SK-N-SH (cell line): ENCODE data around the gene PARP12. TPM values are rescaled to one million over a fixed set of nuclear protein-coding genes. Genes with fewer than 3 reads are reported as not detected.

ENCODE experiments used
- CTCF ChIA-PET: fragments of 300-600, 350-600 bp; formaldehyde crosslinking; extraction: SDS; loops from one replicate; lab custom pipeline; 2021; lab: Yijun Ruan, JAX
- POLR2A ChIA-PET: fragments of 350-600 bp; sonication (Branson Sonifier 250); formaldehyde crosslinking; extraction: SDS; loops from one replicate; lab custom pipeline; 2020; ENCODE audit warnings: antibody characterized with exemption, inconsistent platforms; lab: Yijun Ruan, JAX
- DNase-seq: peaks from one replicate; pipeline ENCODE4 v3.0.0; 2012
- H2AFZ ChIP-seq: fragments of 200-600 bp; sonication (generic); 2 replicates; pipeline ENCODE4 v1.8.1; 2016; ENCODE audit warnings: antibody characterized with exemption, mild to moderate bottlenecking, low read depth
- H3F3A ChIP-seq: fragments of 200-600 bp; sonication (generic); replicated peaks from 2 replicates; pipeline ENCODE3; 2016; ENCODE audit warnings: antibody characterized with exemption, mild to moderate bottlenecking; ENCODE audit not compliant: insufficient read depth
- H3K27ac ChIP-seq, 2 experiments: fragments of 200-500 bp in 1 of 2; fragments of 200-600 bp in 1 of 2; sonication (Bioruptor generic) in 1 of 2; sonication (generic), shearing (Covaris generic) in 1 of 2; 2 replicates each; pipeline versions ENCODE4 v1.5.1 to v1.6.1; 2014 to 2016; ENCODE audit warnings: low read depth in 2 of 2, inconsistent platforms in 1 of 2, low read length in 1 of 2, mild to moderate bottlenecking in 1 of 2, mixed read lengths in 1 of 2
- H3K27me3 ChIP-seq: fragments of 200-600 bp; sonication (generic), shearing (Covaris generic); 2 replicates; pipeline ENCODE4 v1.6.1; 2016; ENCODE audit warnings: mixed run types; ENCODE audit not compliant: insufficient read depth
- H3K36me3 ChIP-seq, 2 experiments: fragments of 200-500 bp in 1 of 2; fragments of 200-600 bp in 1 of 2; sonication (Bioruptor generic) in 1 of 2; sonication (generic) in 1 of 2; replicated peaks in 1 of 2; 2 replicates each; pipeline versions ENCODE3 to v1.5.1; 2014 to 2016; ENCODE audit warnings: low read length in 1 of 2, mild to moderate bottlenecking in 1 of 2; ENCODE audit not compliant: insufficient read depth in 2 of 2, control insufficient read depth in 1 of 2
- H3K4me1 ChIP-seq, 2 experiments: fragments of 200-500 bp in 1 of 2; fragments of 200-600 bp in 1 of 2; sonication (Bioruptor generic) in 1 of 2; sonication (generic), shearing (Covaris generic) in 1 of 2; 2 replicates each; pipeline versions ENCODE4 v1.5.1 to v1.6.1; 2014 to 2016; ENCODE audit warnings: low read depth in 1 of 2, low read length in 1 of 2, mixed run types in 1 of 2; ENCODE audit not compliant: insufficient read depth in 2 of 2, control insufficient read depth in 1 of 2
- H3K4me2 ChIP-seq: fragments of 200-600 bp; sonication (generic), shearing (Covaris generic); 2 replicates; pipeline ENCODE4 v1.6.1; 2017; ENCODE audit warnings: mixed run types
- H3K4me3 ChIP-seq, 2 experiments: fragments of 200-500 bp in 1 of 2; fragments of 200-600 bp in 1 of 2; sonication (Bioruptor generic) in 1 of 2; sonication (generic), shearing (Covaris generic) in 1 of 2; 2 replicates each; pipeline versions ENCODE4 v1.5.1 to v1.8.1; 2014 to 2016; ENCODE audit warnings: low read depth in 2 of 2, inconsistent platforms in 1 of 2, low read length in 1 of 2, mild to moderate bottlenecking in 1 of 2, mixed read lengths in 1 of 2, moderate library complexity in 1 of 2
- H3K79me2 ChIP-seq: fragments of 200-600 bp; sonication (generic); 2 replicates; pipeline ENCODE4 v1.8.1; 2017; ENCODE audit warnings: mild to moderate bottlenecking; ENCODE audit not compliant: insufficient read depth
- H3K9ac ChIP-seq: fragments of 200-600 bp; sonication (generic); 2 replicates; pipeline ENCODE4 v1.6.1; 2017; ENCODE audit warnings: mixed run types
- H3K9me2 ChIP-seq: fragments of 200-600 bp; sonication (generic); 2 replicates; pipeline ENCODE4 v1.6.1; 2017; ENCODE audit warnings: mixed run types
- H3K9me3 ChIP-seq: fragments of 200-600 bp; sonication (generic); 2 replicates; pipeline ENCODE4 v1.6.1; 2017; ENCODE audit warnings: mixed run types, mild to moderate bottlenecking, moderate library complexity
- H4K20me1 ChIP-seq: fragments of 200-600 bp; sonication (generic); 2 replicates; pipeline ENCODE4 v1.6.1; 2017; ENCODE audit warnings: mild to moderate bottlenecking, mixed run types; ENCODE audit not compliant: insufficient read depth
- ELF1 ChIP-seq: IDR thresholded peaks from 2 replicates; pipeline ENCODE4 v1.4.0; 2012
- FOSL2 ChIP-seq: IDR thresholded peaks from 2 replicates; pipeline ENCODE4 v1.4.0; 2012; ENCODE audit warnings: low read depth, mild to moderate bottlenecking, moderate library complexity, borderline replicate concordance
- GABPA ChIP-seq: IDR thresholded peaks from 2 replicates; pipeline ENCODE4 v1.4.0; 2012; ENCODE audit warnings: low read depth, mild to moderate bottlenecking
- MEF2A ChIP-seq: IDR thresholded peaks from 2 replicates; pipeline ENCODE4 v1.4.0; 2012; ENCODE audit warnings: low read depth, borderline replicate concordance
- NFIC ChIP-seq: IDR thresholded peaks from 2 replicates; pipeline ENCODE4 v1.4.0; 2012; ENCODE audit warnings: borderline replicate concordance
- RAD21 ChIP-seq: IDR thresholded peaks from 2 replicates; pipeline ENCODE4 v1.6.1; 2012; ENCODE audit warnings: mild to moderate bottlenecking, low read length
- RCOR1 ChIP-seq: fragments of 150-350 bp; IDR thresholded peaks from 2 replicates; pipeline ENCODE4 v1.6.1; 2017; ENCODE audit warnings: antibody characterized with exemption, low read length
- RFX5 ChIP-seq: IDR thresholded peaks from 2 replicates; pipeline ENCODE4 v1.6.1; 2012; ENCODE audit warnings: mild to moderate bottlenecking, improper control_type of control experiment, low read length
- TEAD4 ChIP-seq: IDR thresholded peaks from 2 replicates; pipeline ENCODE4 v1.4.0; 2012; ENCODE audit warnings: mild to moderate bottlenecking, borderline replicate concordance; ENCODE audit not compliant: insufficient read depth
- WGBS: methylation state at CpG from one replicate; pipeline ENCODE4 v1.1.6; 2017; ENCODE audit warnings: low lambda C conversion rate; 5-methylcytosine and 5-hydroxymethylcytosine counted together
- polyA plus RNA-seq, 3 experiments: library from polyadenylated mRNA; depleted of rRNA; stranded (reverse); fragments of >200 nt; gene quantifications; 2 replicates each; pipeline ENCODE4 v1.2.3, GENCODE V29; 2012
- TF ChIP-seq, protein P1 (sequence below): IDR thresholded peaks from 2 replicates; pipeline ENCODE4 v1.4.0; 2012; ENCODE audit warnings: low read depth, borderline replicate concordance
- TF ChIP-seq, protein P2 (sequence below): fragments of 150-350 bp; IDR thresholded peaks from 2 replicates; pipeline ENCODE4 v1.6.1; 2016; ENCODE audit warnings: mild to moderate bottlenecking, low read depth, low read length
- TF ChIP-seq, protein P3 (sequence below): fragments of 200-600 bp; sonication (generic); IDR thresholded peaks from 2 replicates; pipeline ENCODE4 v1.6.1; 2017; ENCODE audit warnings: antibody characterized with exemption, mild to moderate bottlenecking, moderate library complexity

PARP12 gene
- polyA plus RNA-seq, 1 of the 3 experiments (the other 2 are of a cell fraction): 17.7 TPM

DNA sequence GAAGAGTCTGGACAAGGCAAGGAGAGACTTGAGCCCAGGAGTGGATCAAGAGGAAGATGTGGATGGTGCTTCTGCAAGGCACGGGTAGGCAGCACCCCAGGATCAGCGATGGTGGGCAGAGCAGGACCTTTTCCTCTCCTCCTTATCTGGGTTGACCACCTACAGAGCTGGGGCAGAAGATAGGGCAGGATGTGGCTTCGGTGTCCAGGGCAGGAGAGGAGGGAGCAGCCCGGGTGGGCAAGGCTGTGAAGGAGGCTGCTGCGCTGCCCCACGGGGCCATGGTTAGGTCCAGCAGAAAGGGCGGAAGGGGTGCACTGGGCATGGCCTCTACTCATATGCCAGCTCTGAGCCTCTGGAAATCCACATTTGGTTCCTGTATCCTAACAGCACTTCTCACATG, 20.0 kb upstream of the PARP12 start (continued):
- no peak for TF ChIP-seq RAD21
- TF ChIP-seq NFIC: no peak

DNA sequence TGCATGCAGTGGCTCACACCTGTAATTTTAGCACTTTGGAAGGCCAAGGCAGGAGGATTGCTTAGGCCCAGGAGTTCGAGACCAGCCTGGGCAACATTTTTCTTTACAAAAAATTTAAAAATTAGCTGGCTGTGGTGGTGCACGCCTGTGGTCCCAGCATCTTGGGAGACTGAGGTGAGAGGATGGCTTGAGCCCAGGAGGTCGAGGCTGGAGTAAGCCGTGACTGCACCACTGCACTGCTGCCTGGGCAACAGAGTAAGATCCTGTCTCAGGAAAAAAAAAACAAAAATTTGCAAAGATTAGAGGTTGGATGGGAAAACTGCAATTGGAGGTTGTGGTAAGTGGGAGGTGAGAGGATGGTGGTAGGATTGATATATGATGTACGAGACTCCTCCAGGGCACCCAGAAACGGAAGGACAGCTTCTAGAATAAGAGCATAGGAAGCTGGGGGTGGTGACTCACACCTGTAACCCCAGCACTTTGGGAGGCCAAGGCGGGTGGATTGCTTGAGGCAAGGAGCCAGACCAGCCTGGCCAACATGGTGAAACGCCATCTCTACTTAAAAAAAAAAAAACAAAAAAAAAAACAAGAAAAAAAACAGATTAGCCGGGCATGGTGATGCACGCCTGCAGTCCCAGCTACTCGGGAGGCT, 19.1 kb upstream of the PARP12 start:
- H3K27ac ChIP-seq: no peak overlapping the region
- no peak for DNase-seq
- H3K4me3 ChIP-seq: no peak overlapping the region
- H3K79me2 ChIP-seq: no peaks in the 10 kb centered on the region
- peaks cover 4% of the 10 kb centered on the region for H3F3A ChIP-seq
- no peaks in the 10 kb centered on the region for H3K9me3 ChIP-seq
- H3K4me1 ChIP-seq: peaks cover 0 to 30% of the 10 kb centered on the region in 2 experiments; a peak in 2 of 4 replicates
- 85% methylated on average over 11 of the region's 11 CpGs for WGBS
- no peak overlapping the region for H2AFZ ChIP-seq
- no peaks in the 10 kb centered on the region for H3K27me3 ChIP-seq
- POLR2A ChIA-PET: interaction anchor here (1.3 kb wide), 1 partner anchor 19 kb away, joined by 4 read pairs; the partner anchor contains the start of gene PARP12
- H3K36me3 ChIP-seq: no peaks in the 10 kb centered on the region
- H4K20me1 ChIP-seq: no peaks in the 10 kb centered on the region
- H3K9me2 ChIP-seq: no peaks in the 10 kb centered on the region
- H3K9ac ChIP-seq: no peak overlapping the region
- CTCF ChIA-PET: no interaction called here
- no peak overlapping the region for H3K4me2 ChIP-seq
- TF ChIP-seq, protein P1, sequence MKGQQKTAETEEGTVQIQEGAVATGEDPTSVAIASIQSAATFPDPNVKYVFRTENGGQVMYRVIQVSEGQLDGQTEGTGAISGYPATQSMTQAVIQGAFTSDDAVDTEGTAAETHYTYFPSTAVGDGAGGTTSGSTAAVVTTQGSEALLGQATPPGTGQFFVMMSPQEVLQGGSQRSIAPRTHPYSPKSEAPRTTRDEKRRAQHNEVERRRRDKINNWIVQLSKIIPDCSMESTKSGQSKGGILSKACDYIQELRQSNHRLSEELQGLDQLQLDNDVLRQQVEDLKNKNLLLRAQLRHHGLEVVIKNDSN: no peak
- TF ChIP-seq RFX5: no peak
- TF ChIP-seq RCOR1: no peak
- no peak for TF ChIP-seq FOSL2
- TF ChIP-seq TEAD4: no peak
- TF ChIP-seq, protein P2, sequence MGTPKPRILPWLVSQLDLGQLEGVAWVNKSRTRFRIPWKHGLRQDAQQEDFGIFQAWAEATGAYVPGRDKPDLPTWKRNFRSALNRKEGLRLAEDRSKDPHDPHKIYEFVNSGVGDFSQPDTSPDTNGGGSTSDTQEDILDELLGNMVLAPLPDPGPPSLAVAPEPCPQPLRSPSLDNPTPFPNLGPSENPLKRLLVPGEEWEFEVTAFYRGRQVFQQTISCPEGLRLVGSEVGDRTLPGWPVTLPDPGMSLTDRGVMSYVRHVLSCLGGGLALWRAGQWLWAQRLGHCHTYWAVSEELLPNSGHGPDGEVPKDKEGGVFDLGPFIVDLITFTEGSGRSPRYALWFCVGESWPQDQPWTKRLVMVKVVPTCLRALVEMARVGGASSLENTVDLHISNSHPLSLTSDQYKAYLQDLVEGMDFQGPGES: no peak
- TF ChIP-seq, protein P3, sequence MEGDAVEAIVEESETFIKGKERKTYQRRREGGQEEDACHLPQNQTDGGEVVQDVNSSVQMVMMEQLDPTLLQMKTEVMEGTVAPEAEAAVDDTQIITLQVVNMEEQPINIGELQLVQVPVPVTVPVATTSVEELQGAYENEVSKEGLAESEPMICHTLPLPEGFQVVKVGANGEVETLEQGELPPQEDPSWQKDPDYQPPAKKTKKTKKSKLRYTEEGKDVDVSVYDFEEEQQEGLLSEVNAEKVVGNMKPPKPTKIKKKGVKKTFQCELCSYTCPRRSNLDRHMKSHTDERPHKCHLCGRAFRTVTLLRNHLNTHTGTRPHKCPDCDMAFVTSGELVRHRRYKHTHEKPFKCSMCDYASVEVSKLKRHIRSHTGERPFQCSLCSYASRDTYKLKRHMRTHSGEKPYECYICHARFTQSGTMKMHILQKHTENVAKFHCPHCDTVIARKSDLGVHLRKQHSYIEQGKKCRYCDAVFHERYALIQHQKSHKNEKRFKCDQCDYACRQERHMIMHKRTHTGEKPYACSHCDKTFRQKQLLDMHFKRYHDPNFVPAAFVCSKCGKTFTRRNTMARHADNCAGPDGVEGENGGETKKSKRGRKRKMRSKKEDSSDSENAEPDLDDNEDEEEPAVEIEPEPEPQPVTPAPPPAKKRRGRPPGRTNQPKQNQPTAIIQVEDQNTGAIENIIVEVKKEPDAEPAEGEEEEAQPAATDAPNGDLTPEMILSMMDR: no peak
- TF ChIP-seq MEF2A: no peak
- no peak for TF ChIP-seq GABPA
- TF ChIP-seq ELF1: no peak
- TF ChIP-seq RAD21: no peak
- TF ChIP-seq, all 33 proteins: peak for 0
